ENCODE data around the gene MYLK3.

- TF ChIP-seq CTCF (IDR thresholded peaks at IDR 0.05) (no peak), POLR2AphosphoS5 (IDR thresholded peaks at IDR 0.05; ENCODE audit: insufficient read depth in 1 of 2, low read depth in 1 of 2) (no peak)
Observed at GRCh38 chr16:46686815-46687473, 61.2 kb downstream of the MYLK3 start.

All from vagina (tissue), 2 donors.